ENCODE measurements around the gene FADS3.

DNA sequence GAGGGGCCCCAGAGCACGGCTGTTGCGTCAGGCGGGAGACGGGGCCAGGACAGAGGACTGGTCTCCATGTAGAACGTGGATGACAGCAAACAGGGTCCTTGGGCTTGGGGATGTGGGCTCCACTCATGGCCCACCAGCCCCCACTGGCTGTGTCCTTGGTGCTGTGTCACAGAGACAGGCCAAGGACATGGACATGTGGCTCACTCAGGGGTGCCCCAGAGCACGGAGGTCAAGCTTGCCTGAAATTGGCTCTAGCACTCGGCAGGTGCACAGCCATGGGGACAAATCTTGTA lies 48.9 kb downstream of the FADS3 start:
- TF ChIP-seq POLR2AphosphoS5 (IDR thresholded peaks at IDR 0.05) (no peak), EP300 (IDR thresholded peaks at IDR 0.05) (no peak), POLR2A (IDR thresholded peaks at IDR 0.05) (no peak)
